Esophagus squamous epithelium (tissue), 5 donors: Measurements from ENCODE around the gene TRIM32. TPM values are rescaled to one million over a fixed set of nuclear protein-coding genes. Genes with fewer than 3 reads are reported as not detected.

Source experiments
- DNase-seq: peaks from one replicate; lab custom pipeline; 2025; lab: John Stamatoyannopoulos, UW
- H3K27ac ChIP-seq, 4 donors: fragments of 200-600 bp; sonication (generic); one replicate each; pipeline ENCODE4 v1.5.1; 2016 to 2019; ENCODE audit warnings: mild to moderate bottlenecking in 1 of 4
- H3K27me3 ChIP-seq, 4 donors: fragments of 200-600 bp; sonication (generic); 1 replicate in 3 of 4; 2 replicates in 1 of 4; pipeline versions ENCODE4 v1.5.1 to v1.6.0; 2017 to 2021; ENCODE audit warnings: antibody characterized with exemption in 1 of 4
- H3K36me3 ChIP-seq, 3 donors: fragments of 200-600 bp; sonication (generic); one replicate each; pipeline ENCODE4 v1.5.1; 2016 to 2019
- H3K4me1 ChIP-seq, 3 donors: fragments of 200-600 bp; sonication (generic); one replicate each; pipeline ENCODE4 v1.5.1; 2017 to 2019
- H3K4me3 ChIP-seq, 4 donors: fragments of 200-600 bp; sonication (generic); 1 replicate in 3 of 4; 2 replicates in 1 of 4; pipeline ENCODE4 v1.5.1; 2016 to 2019; ENCODE audit warnings: mild to moderate bottlenecking in 2 of 4, moderate library complexity in 1 of 4
- H3K9me3 ChIP-seq, 3 donors: fragments of 200-600 bp; sonication (generic); one replicate each; pipeline ENCODE4 v1.5.1; 2016 to 2019
- POLR2A ChIP-seq, 4 donors: fragments of 450-650 bp; IDR thresholded peaks; one replicate each; pipeline ENCODE4 v1.6.1; 2017; ENCODE audit warnings: antibody characterized with exemption in 4 of 4, mild to moderate bottlenecking in 4 of 4, moderate library complexity in 3 of 4
- WGBS, 2 donors: methylation state at CpG; one replicate each; pipeline ENCODE4 v1.1.5; 2018; 5-methylcytosine and 5-hydroxymethylcytosine counted together
- intact Hi-C: fragments of 100-400 bp; cut with DNase I; formaldehyde crosslinking; loops from one replicate; pipeline ENCODE4 v1.15.0; 2022
- total RNA-seq, 4 donors: library from RNA; depleted of rRNA; stranded (reverse); fragments of >200 nt; gene quantifications; one replicate each; pipeline ENCODE4 v1.1.0, GENCODE V29; 2016
- TF ChIP-seq, protein P1 (sequence below), 6 experiments: fragments of 450-650 bp in 4 of 6; fragments of 200-600 bp in 2 of 6; sonication (generic) in 2 of 6; IDR thresholded peaks; one replicate each; pipeline ENCODE4 v1.5.1; 2016 to 2019; ENCODE audit warnings: antibody characterized with exemption in 6 of 6, mild to moderate bottlenecking in 4 of 6, moderate library complexity in 4 of 6
- donor health status: DM: yes; HTN: yes; CAD: no.

The TRIM32 gene
- total RNA-seq, 4 donors from 2014 or later = 7.2 to 16.4 (median 11.6) TPM

GRCh38 chr9:116720111-116720510, 33.0 kb downstream of the TRIM32 start:
- TF ChIP-seq POLR2A (IDR thresholded peaks at IDR 0.05) = no peak
- TF ChIP-seq, protein P1, sequence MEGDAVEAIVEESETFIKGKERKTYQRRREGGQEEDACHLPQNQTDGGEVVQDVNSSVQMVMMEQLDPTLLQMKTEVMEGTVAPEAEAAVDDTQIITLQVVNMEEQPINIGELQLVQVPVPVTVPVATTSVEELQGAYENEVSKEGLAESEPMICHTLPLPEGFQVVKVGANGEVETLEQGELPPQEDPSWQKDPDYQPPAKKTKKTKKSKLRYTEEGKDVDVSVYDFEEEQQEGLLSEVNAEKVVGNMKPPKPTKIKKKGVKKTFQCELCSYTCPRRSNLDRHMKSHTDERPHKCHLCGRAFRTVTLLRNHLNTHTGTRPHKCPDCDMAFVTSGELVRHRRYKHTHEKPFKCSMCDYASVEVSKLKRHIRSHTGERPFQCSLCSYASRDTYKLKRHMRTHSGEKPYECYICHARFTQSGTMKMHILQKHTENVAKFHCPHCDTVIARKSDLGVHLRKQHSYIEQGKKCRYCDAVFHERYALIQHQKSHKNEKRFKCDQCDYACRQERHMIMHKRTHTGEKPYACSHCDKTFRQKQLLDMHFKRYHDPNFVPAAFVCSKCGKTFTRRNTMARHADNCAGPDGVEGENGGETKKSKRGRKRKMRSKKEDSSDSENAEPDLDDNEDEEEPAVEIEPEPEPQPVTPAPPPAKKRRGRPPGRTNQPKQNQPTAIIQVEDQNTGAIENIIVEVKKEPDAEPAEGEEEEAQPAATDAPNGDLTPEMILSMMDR (IDR thresholded peaks at IDR 0.05) = no peak
- H3K4me3 ChIP-seq = no peak overlapping the region
- H3K36me3 ChIP-seq = no peaks in the 10 kb centered on the region
- no peak overlapping the region for H3K27ac ChIP-seq
- DNase-seq = no peak
- 62 to 84% methylated on average over 2 of the region's 2 CpGs for WGBS, 2 donors
- peaks cover 0 to 4% (median 0%) of the 10 kb centered on the region in 3 donors for H3K4me1 ChIP-seq
- intact Hi-C loops = no loop called here
- no peaks in the 10 kb centered on the region for H3K9me3 ChIP-seq
- no peaks in the 10 kb centered on the region for H3K27me3 ChIP-seq

- no peaks in the 10 kb centered on the region for H3K9me3 ChIP-seq
These were observed 34.3 kb downstream of the TRIM32 start for GRCh38 chr9:116721411-116721810.

GRCh38 chr9:116721944-116722343, 34.8 kb downstream of the TRIM32 start:
- H3K4me3 ChIP-seq = no peak overlapping the region
- H3K4me1 ChIP-seq = peaks cover 0 to 4% (median 0%) of the 10 kb centered on the region in 3 donors
- no peak for DNase-seq
- 65 to 84% methylated on average over 2 of the region's 2 CpGs for WGBS, 2 donors
- no peak for TF ChIP-seq POLR2A (IDR thresholded peaks at IDR 0.05)
- TF ChIP-seq, protein P1 (IDR thresholded peaks at IDR 0.05) = no peak
- intact Hi-C loops = no loop called here
- no peaks in the 10 kb centered on the region for H3K36me3 ChIP-seq
- H3K27me3 ChIP-seq = no peaks in the 10 kb centered on the region
- no peaks in the 10 kb centered on the region for H3K9me3 ChIP-seq
- no peak overlapping the region for H3K27ac ChIP-seq

More at GRCh38 chr9:116721411-116721810, 34.3 kb downstream of the TRIM32 start:
- no peak overlapping the region for H3K27ac ChIP-seq
- peaks cover 0 to 4% (median 0%) of the 10 kb centered on the region in 3 donors for H3K4me1 ChIP-seq
- no peaks in the 10 kb centered on the region for H3K27me3 ChIP-seq
- intact Hi-C loops = no loop called here
- H3K4me3 ChIP-seq = no peak overlapping the region
- 92 to 95% methylated on average over 3 of the region's 3 CpGs for WGBS, 2 donors
- no peak for DNase-seq
- no peak for TF ChIP-seq POLR2A (IDR thresholded peaks at IDR 0.05)
- TF ChIP-seq, protein P1 (IDR thresholded peaks at IDR 0.05) = no peak
- H3K36me3 ChIP-seq = no peaks in the 10 kb centered on the region

DNA sequence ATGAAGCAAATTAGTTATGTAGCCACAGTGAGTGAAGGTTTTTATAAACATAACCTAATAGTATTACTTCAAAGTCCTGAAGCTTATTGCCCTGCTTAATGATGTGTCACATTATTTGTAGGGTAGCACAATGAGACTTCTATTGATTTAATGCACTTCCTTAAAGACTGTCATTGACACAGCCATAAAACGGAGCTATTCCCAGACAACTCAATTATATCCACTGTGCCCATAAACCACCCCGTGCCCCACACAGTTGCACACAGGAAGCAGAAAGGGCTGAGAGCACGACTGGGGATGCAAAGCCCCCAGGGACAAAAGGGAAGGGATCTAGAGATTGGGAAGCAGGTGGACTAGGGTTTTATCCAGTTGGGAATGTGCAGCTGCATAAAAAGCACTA, 37.0 kb downstream of the TRIM32 start:
- H3K9me3 ChIP-seq = no peaks in the 10 kb centered on the region
- intact Hi-C loops = no loop called here
- TF ChIP-seq POLR2A (IDR thresholded peaks at IDR 0.05) = no peak
- TF ChIP-seq, protein P1 (IDR thresholded peaks at IDR 0.05) = no peak
- H3K4me1 ChIP-seq = no peaks in the 10 kb centered on the region
- H3K4me3 ChIP-seq = no peak overlapping the region
- DNase-seq = no peak
- 41 to 80% methylated on average over 1 to 3 of the region's 3 CpGs for WGBS, 2 donors
- H3K36me3 ChIP-seq = no peaks in the 10 kb centered on the region
- H3K27me3 ChIP-seq = no peaks in the 10 kb centered on the region
- H3K27ac ChIP-seq = no peak overlapping the region

GRCh38 chr9:116726602-116727001, 39.5 kb downstream of the TRIM32 start:
- Histone ChIP-seq H3K27me3 (no peaks in the 10 kb centered on the region), H3K4me3 (no peak overlapping the region), H3K9me3 (no peaks in the 10 kb centered on the region), H3K36me3 (no peaks in the 10 kb centered on the region), H3K4me1 (no peaks in the 10 kb centered on the region), H3K27ac (no peak overlapping the region)
- DNase-seq = no peak
- intact Hi-C loops = no loop called here
- no peak for TF ChIP-seq POLR2A (IDR thresholded peaks at IDR 0.05)
